Measurements from ENCODE around the gene GLIPR1L1. TPM values are rescaled to one million over a fixed set of nuclear protein-coding genes. Genes with fewer than 3 reads are reported as not detected.
A peak's percentile ranks its signal among the peaks of the same experiment; 100 is the strongest.

Gene GLIPR1L1
- total and polyA plus RNA-seq, 2 of the 4 experiments (the other 2 are of a cell fraction): not detected

DNA sequence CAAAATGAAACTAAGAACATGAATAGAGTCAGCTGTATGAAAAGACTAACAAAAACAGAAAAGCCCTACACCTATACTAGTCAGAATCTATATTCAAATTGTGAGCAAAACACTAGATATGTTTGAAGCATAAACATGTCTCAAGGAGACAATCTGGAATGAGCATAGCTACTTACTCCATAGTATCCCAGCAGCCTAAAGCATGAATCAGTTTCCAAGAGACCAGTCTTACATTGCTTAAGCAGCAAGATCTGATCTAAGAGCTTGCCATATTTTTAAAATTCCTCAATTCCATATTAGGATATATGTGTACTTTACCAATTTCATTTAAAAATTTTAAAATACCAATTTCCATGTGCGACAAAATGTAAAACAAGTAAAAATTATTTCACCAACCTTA, 12.0 kb upstream of the GLIPR1L1 start:
- H4K91ac ChIP-seq (ENCODE audit: insufficient read depth, low read depth, low read length): no peak overlapping the region
- H3K23ac ChIP-seq (ENCODE audit: low read depth, low read length): no peak overlapping the region
- peak; percentile 99 for ATAC-seq (ENCODE audit: low read depth)
- no CpG with 5 or more reads among the region's 1 CpG for WGBS, 2 experiments (ENCODE audit: extremely low coverage in 2 of 2, insufficient read length in 1 of 2)
- no peak overlapping the region for H3K9ac ChIP-seq (ENCODE audit: low read depth, low read length)
- H3K36me3 ChIP-seq (ENCODE audit: control insufficient read depth, insufficient read depth, low read length): no peaks in the 10 kb centered on the region
- no TSS peak for BruUV-seq (replicated peaks)
- no peak overlapping the region for H3K4ac ChIP-seq (ENCODE audit: low read depth, low read length)
- POLR2A ChIA-PET (ENCODE audit: unreplicated experiment): no interaction called here
- intact Hi-C loops (cut with micrococcal nuclease) (no loop called here), dilution Hi-C loops (cut with HindIII; ENCODE audit: low sequenced_read_pairs, unreplicated experiment) (no loop called here), in situ Hi-C loops (cut with MboI; ENCODE audit: low sequenced_read_pairs) (no loop called here)
- H3K14ac ChIP-seq (replicated peaks; ENCODE audit: low read depth, low read length): no peak overlapping the region
- no peaks in the 10 kb centered on the region for H3K4me1 ChIP-seq (ENCODE audit: control insufficient read depth, insufficient read depth, low read length)
- no peaks in the 10 kb centered on the region for H3K79me1 ChIP-seq (ENCODE audit: low read depth in 1 of 2, low read length in 2 of 2)
- H2BK20ac ChIP-seq (ENCODE audit: low read depth, low read length): no peak overlapping the region
- no peaks in the 10 kb centered on the region for H3K27me3 ChIP-seq (ENCODE audit: control insufficient read depth, insufficient read depth, low read length)
- TF ChIP-seq, protein P1, sequence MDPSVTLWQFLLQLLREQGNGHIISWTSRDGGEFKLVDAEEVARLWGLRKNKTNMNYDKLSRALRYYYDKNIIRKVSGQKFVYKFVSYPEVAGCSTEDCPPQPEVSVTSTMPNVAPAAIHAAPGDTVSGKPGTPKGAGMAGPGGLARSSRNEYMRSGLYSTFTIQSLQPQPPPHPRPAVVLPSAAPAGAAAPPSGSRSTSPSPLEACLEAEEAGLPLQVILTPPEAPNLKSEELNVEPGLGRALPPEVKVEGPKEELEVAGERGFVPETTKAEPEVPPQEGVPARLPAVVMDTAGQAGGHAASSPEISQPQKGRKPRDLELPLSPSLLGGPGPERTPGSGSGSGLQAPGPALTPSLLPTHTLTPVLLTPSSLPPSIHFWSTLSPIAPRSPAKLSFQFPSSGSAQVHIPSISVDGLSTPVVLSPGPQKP (IDR thresholded peaks at IDR 0.05; ENCODE audit: borderline replicate concordance, low read depth, low read length): no peak
- TF ChIP-seq CEBPB (IDR thresholded peaks at IDR 0.05; ENCODE audit: low read depth, low read length) (peak; percentile 70; the same call in 1 of the 2 replicates), MAFK (IDR thresholded peaks at IDR 0.05; ENCODE audit: low read depth, low read length) (0 out of 2 replicates have a peak, but pooled peaks have one; percentile 18)
- H2AK9ac ChIP-seq (replicated peaks; ENCODE audit: low read depth, low read length, poor library complexity): no peak overlapping the region
- peak overlapping the region; percentile 79; the same call in 1 of the 2 replicates for H3K4me2 ChIP-seq (ENCODE audit: low read depth, low read length)
- no peaks in the 10 kb centered on the region; the same call in 1 of the 2 replicates for H3K9me1 ChIP-seq (ENCODE audit: insufficient read depth, low read length)
- no peak overlapping the region for H3K27ac ChIP-seq (ENCODE audit: insufficient read depth, low read length)
- H2BK120ac ChIP-seq (ENCODE audit: low read depth, low read length): no peak overlapping the region
- H4K20me1 ChIP-seq (ENCODE audit: insufficient read depth, low read length): no peaks in the 10 kb centered on the region
- H3K4me3 ChIP-seq (ENCODE audit: insufficient read depth, low read depth, low read length): peak overlapping the region; percentile 19; the same call in 1 of the 2 replicates
- peak; percentile 89 for DNase-seq
- CTCF ChIA-PET: interaction anchor here (1.1 to 2.1 kb wide), 2 partner anchors 12 to 175 kb away, joined by 3 to 8 read pairs; partner anchors contain the start of gene GLIPR1L1
- no peaks in the 10 kb centered on the region for H3K9me3 ChIP-seq (ENCODE audit: control insufficient read depth, insufficient read depth, low read length)
- no peak overlapping the region for H2AK5ac ChIP-seq (ENCODE audit: low read depth, low read length)
- no peak overlapping the region for H4K8ac ChIP-seq (ENCODE audit: low read depth in 2 of 2, low read length in 2 of 2)
- peak overlapping the region; percentile 66 for H2BK5ac ChIP-seq (ENCODE audit: low read depth, low read length, poor library complexity, severe bottlenecking)
- H2BK15ac ChIP-seq (ENCODE audit: low read depth, low read length): no peak overlapping the region
- no peak overlapping the region for H4K5ac ChIP-seq (ENCODE audit: low read depth, low read length)
- H3K18ac ChIP-seq (ENCODE audit: low read depth, low read length): peak overlapping the region; percentile 9; the same call in 1 of the 2 replicates
- no peak overlapping the region for H2AFZ ChIP-seq (replicated peaks; ENCODE audit: low read length, poor library complexity)
- H3K56ac ChIP-seq (ENCODE audit: extremely low read depth, insufficient read depth, low read length): no peak overlapping the region
